ENCODE results near the gene EXD3. TPM values are rescaled to one million over a fixed set of nuclear protein-coding genes. Genes with fewer than 3 reads are reported as not detected.
"Not testable (repeated sequence)": the region's sequence is repeated elsewhere in the genome, so short reads cannot be mapped to it uniquely, and the experiment has no call there.

EXD3 gene
- total RNA-seq, 1 experiment from 2014 or later = 0.24 TPM

DNA sequence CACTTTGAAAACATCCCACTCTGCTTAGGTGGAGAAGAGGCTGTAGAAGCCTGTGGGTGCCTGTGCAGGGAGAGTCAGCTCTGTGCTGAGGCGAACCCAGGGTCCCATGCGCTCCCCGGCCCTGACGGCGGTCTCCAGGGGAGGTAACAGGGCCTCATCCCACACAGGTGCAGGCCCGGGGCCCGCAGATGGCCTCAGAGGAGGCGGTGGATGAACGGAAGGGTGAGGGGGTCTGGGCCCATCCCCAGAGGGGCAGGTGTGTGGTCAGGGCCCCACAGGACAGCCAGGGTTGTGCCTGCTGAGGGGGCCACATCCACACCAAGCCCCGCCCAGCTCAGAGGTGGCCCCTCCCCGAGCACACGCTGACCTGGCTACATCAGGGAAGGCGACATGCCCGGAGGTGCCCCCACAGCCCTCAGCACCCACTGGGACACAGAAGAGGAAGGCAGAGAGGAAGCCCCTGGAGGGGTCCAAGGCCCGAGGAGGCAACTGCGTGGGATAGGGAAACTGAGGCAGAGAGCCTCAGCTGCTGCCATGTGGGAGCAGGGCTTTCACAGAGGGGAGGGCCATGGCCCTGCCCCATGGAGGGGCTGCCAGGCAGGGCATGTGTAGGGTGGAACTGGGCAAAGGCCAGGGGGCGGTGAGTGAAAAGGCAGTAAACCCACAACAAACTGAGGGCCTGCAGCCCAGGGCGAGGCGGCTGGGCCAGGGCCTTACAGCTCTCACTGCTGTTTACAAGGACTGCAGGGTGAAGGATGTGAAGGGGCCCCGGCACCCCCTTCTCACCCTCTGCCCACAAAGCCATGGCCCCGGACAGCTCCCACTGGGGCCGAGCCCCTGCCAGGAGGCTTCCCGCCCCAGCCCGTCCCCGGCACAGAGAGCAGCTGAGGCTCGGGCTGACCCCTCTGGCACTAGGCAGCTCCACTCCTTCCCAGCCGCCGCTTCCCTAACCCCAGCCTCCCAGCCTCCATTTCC, 29.5 kb downstream of the EXD3 start:
- no peak for DNase-seq (ENCODE audit: low read depth)

DNA sequence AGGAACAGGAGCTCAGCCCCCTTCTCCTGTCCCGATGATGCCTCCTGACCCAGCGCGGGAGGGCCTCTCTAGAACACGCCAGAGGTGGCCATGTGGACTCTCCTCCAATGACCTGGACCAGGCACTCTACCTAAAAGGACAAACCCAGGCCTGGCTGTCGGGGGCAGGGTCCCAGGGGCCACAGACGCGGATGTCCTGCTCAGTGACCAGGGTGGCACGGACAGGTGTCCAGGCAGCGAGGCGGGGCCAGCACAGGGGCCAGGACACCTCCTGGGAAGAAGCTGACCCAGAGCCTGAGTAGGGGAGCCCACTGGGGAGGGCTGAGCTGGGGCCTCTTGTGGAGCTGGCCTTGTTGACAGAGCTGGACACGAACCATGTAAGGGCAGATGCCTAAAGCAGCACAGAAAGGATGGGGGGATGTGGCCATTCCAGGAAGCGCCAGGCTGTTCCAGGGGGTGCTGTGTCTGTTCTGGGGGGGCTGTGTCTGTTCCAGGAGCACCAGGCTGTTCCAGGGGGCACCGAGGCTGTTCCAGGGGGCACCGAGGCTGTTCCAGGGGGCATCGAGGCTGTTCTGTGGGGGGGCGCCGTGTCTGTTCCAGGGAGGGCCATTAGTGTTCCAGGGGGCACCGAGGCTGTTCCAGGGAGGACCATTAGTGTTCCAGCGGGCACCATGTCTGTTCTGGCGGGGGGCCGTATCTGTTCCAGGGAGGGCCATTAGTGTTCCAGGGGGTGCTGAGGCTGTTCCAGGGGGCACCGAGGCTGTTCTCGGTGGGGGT, 30.5 kb downstream of the EXD3 start:
- no peak for DNase-seq (ENCODE audit: low read depth)

- DNase-seq (ENCODE audit: low read depth) = no peak
Measured at GRCh38 chr9:137391411-137391754, 31.6 kb downstream of the EXD3 start.

- DNase-seq (ENCODE audit: low read depth) = no peak
Measured at GRCh38 chr9:137390553-137391410, 32.2 kb downstream of the EXD3 start.

- DNase-seq (ENCODE audit: low read depth) = no peak
Measured at GRCh38 chr9:137389428-137389746, 33.6 kb downstream of the EXD3 start.

DNA sequence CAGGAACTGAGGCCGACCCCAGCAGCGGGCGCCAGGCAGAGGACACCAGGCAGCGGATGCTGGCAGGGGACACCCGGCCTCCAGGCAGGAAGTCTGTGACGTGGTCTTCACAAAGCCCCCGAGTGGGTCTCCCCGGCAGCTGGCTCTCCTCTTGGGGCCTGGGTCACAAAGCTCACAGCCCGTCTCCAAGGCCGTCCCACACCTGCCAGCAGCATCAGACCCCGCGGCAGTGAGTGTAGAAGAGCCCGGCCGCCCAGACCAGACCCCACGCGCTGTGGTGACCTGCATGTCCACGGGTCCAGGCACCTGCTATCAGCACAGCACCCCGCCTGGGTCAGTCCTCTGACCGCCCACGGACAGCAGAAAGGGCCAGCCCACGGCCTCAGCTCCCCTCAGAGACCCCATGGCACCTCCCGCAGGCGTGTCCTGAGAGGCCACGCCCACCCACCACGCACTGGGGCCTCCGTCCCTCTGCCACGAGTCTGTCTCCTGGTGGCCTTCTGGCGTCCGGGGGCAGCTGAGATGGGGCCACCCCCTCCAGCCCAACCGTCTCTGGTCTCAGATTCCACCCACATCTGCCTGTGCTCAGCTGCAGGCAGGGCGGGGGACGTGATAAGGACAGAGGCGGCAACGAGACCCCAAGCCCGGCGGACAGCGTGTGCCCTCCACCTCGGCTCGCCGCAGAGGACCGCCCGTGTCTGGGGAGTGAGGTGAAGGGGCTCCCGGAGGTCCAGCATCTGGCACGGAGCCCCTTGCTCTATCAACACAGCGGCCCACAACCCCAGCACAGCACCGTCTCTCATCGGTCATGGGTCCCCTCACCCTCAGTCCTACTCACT, 34.2 kb downstream of the EXD3 start:
- DNase-seq (ENCODE audit: low read depth) = no peak

DNA sequence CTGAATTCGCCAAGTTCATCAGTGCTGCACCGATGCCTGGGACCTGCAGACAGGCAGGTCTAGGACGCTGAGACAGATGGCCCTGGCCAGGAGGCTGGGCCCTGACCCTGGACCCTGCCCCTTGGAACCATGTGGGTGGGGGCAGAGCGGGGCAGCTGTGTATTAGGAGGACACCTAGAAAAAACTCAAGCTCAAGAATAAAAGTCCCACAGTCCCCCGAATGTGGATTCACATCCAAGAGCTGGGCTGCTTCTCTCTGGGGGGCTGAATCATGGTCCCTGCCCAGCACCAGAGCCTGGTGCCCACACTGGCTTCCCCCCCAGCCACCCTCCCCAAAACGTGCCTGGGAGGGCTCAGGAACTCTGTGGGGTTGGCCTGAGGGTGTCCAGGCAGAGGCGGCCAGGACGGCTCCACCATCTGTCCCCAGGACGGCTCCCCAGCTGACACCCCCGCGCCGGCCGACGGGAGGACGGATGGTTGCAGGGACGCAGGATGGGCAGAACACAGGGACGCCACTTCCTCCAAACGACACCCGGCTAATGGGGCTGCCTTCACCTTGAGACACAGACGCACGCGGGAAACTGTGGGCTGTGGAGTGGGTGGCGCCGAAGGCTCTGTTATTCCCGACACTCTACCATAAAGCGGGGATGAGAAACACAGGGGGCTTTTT, 34.9 kb downstream of the EXD3 start:
- DNase-seq (ENCODE audit: low read depth) = no peak

DNA sequence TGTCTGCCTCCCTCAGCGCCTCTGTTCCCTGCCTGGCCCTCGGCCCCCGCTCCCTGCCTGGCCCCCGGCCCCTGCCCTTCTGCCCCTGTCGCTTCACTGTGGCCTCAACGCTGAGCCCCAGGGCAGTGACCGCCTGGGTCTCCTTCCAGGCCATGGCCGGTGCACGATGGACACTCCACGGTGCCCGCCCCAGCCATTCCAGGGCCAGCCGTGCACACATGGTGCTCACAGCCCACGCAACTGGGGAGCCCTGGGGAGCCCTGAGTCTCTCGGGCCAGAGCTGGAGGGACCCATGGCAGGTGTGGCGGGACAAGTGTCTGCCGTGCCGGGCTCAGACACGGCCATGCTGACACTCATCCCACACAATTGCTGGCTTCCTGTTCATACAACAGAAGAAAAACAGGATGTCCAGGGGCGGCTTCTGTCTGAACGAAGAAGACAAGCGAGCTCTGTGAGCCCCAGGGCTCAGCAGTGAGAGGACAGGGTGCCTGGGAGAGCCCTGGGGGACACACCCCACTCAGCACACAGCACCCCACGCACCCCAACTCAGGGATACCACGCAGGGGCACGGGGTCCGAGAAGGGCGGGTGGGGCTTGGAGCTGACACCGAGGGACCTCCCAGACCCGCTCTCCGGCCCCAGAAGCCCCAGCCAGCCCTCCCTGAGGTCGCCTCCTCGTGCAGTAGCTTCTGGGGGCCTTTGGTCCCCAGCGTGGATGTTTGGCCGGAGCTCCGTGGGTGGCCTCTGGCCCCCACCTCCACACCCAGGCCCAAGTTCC, 35.7 kb downstream of the EXD3 start:
- no peak for DNase-seq (ENCODE audit: low read depth)

DNA sequence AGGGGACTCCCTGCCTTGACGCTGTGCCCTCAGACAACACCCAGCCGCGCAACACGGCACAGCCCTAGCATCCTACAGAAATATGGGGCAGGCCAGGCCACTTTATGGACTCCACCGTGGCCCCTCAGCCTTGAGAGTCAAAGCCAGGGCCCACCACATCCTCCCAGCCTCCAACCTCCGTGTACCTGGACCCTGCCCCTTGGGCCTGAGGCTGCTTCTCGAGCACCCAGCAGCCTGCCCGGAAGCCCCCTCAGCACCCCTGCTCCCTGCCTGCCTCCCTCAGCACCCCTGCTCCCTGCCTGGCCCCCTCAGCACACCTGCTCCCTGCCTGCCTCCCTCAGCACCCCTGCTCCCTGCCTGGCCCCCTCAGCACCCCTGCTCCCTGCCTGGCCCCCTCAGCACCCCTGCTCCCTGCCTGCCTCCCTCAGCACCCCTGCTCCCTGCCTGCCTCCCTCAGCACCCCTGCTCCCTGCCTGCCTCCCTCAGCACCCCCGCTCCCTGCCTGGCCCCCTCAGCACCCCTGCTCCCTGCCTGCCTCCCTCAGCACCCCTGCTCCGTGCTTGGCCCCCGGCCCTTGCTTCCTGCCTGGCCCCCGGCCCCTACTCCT, 36.4 kb downstream of the EXD3 start:
- not testable (repeated sequence) for DNase-seq (ENCODE audit: low read depth)

GRCh38 chr9:137385061-137385655, 37.8 kb downstream of the EXD3 start:
- DNase-seq (ENCODE audit: low read depth) = no peak

DNA sequence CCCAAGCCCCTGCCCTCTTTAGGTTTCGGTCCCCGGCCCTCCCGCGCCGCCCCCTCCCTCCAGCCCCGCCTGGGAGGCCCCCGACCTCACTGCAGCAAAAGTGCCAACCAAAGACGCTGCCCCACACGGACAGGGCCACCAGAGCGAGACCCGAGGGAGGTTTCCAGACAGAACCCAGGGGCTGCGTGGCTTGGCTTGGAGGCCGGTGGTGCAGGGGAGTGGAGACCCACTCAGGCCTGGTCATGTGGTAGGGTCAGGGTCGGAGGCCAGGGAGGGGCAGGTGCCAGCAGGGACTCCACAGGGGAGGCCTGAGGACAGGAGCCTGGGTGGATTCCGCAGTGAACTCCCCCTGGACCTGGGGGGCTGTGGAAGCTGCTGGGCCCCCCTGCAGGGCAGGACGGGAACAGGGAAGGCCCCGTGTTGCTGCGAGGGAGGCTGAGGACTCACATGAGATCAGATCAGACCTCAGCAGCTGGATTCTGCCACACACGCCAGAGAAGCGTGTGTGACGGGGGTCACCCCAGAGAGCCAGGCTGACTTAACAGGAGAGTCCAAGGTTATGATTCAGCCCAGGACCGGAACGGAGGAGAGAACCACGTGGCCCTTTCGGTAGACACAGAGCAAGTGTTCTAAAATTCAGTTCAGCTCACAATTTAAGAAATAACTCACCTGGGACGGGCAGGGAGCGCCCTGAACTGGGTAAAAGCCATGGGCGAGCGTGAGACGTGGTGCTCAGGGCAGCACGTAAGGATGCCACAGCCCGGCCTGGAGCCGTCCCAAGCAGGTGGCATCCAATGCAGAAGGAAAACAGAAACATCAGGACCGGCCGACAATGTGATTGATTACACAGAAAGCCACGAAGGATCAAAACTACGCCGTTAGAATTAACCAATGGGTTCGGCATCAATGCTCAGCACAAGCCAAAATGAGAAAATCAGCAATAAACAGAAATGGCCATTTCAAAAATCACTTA, 38.9 kb downstream of the EXD3 start:
- DNase-seq (ENCODE audit: low read depth) = no peak

DNA sequence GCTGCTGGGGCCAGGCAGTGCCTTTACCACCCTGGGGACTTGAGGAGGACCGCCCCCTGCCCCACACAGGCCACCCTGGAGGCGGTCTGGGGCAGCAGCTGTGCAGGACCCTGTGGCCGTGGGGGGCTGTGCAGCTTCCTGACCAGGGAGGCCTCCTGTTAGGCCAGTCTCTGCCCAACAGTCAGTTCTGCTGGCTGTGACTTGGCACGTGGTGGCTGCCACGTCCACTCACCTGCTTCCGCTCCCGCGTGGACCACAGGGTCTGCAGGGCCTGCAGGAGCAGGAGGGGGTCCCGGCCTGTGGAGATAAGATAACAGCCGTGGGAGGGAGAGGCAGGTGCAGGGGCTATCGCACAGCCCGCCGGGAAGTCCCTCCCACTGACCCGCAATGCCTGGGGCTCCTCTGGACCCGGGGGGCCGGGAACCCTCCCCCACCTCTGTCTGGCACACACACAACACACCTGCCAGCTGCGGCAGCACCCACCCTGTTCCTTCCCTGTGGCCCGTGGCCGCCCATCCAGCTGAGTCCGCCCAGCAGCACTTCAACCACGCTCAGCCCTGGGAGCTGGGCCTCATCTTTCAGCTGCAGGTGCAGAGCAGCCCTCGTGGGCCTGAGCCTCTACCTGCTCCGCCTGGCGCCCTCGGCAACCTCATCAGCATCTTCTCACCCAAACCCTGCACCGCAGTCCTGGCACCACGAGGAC, 39.7 kb downstream of the EXD3 start:
- DNase-seq (ENCODE audit: low read depth) = no peak

GRCh38 chr9:137382444-137383080, 40.4 kb downstream of the EXD3 start:
- no peak for DNase-seq (ENCODE audit: low read depth)

DNA sequence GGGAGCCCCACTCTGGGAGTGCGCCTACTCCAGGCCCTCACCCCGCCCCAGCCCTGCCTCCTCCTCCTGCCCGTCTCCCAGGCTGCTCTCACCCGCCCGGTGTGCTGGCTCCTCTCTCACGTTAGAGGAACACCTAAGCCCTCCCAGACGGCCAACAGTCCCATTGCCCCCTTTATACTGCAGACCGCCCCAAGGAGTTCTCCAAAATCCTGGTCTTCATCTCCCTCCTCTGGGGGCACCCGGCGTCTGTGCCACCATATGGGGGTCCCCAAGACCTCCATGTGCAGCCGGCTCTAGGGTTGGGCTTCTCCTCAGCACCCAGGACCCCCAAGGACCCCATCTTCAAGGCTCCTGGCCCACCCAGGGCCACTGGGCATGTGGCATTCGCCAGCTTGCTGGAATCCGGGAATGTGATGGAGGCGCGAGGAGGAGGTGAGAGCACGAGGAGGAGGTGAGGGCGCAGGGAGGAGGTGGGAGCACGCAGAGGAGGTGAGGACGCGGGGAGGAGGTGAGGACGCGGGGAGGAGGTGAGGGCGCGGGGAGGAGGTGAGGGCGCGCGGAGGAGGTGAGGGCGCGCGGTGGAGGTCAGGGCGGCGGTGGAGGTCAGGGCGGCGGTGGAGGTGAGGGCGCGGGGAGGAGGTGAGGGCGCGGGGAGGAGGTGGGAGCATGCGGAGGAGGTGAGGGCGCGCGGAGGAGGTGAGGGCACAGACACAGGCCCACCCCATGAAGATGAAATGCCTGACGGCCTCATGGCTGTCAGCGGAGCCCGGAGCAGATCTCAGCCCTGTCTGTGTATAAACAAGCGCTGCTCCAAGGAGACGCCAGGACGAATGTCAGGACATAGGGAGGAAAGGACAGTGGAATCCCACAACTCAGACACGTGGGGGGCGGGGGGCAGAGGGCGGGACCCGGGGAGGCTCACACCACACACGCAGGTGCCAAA, 41.2 kb downstream of the EXD3 start:
- no peak for DNase-seq (ENCODE audit: low read depth)

DNA sequence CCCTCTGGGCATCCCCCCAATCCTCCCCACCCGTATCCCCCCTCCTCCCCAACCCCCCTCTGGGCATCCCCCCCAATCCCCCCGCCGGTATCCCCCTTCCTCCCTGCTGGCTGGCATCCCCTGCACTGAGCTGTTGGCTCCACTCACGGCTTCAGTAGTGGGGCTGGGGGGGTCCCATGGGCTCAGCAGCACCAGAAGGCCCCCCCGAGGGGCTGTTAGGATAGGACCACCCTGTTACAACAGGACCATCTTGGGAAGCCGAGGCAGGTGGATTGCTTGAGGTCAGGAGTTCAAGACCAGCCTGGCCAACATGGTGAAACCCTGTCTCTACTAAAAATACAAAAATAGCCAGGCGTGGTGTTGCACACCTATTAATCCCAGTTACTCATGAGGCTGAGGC, 42.4 kb downstream of the EXD3 start:
- no peak for DNase-seq (ENCODE audit: low read depth)

DNA sequence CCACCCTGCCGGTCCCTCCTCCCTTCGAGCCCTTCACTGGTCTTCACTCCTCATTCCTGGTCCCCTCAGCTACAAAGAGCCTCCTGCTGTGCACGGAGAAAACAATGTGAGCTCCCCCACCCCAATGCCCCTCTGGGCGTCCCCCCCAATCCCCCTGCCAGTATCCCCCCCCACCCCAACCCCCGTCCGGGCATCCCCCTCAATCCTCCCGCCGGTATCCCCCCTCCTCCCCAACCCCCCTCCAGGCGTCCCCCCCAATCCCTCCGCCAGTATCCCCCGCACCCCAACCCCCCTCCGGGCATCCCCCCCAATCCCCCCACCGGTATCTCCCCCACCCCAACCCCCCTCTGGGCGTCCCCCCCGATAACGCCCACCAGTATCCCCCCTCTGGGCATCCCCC, 42.8 kb downstream of the EXD3 start:
- no peak for DNase-seq (ENCODE audit: low read depth)
